Endothelial cell of umbilical vein (primary cell): Measurements from ENCODE around the gene CLDN5. TPM values are rescaled to one million over a fixed set of nuclear protein-coding genes. Genes with fewer than 3 reads are reported as not detected.
"Not testable (repeated sequence)": the region's sequence is repeated elsewhere in the genome, so short reads cannot be mapped to it uniquely, and the experiment has no call there.

Experiments
- BruUV-seq: library from RNA; stranded (reverse); fragments of 400-500 nt; replicated peaks from 2 replicates; lab custom pipeline; 2021; lab: Mats Ljungman, UMichigan
- CTCF ChIA-PET: fragments of 300-600, 350-600 bp; sonication (Branson Sonifier 250); formaldehyde crosslinking; loops from one replicate; lab custom pipeline; 2021; ENCODE audit warnings: antibody characterized with exemption, inconsistent platforms; lab: Charles Lee
- POLR2A ChIA-PET: fragments of 300-600, 350-600 bp; sonication (Branson Sonifier 250); formaldehyde crosslinking; loops from one replicate; lab custom pipeline; 2021; ENCODE audit warnings: antibody characterized with exemption, inconsistent platforms; lab: Charles Lee
- DNase-seq: peaks from one replicate; pipeline ENCODE4 v3.0.0-alpha.2; 2011; ENCODE audit warnings: low read depth, low spot score
- FAIRE-seq: peaks from 2 replicates; lab custom pipeline; 2011; peaks lifted over from hg19 to GRCh38; lab: Jason Lieb, UNC
- H2AFZ ChIP-seq: 2 replicates; pipeline ENCODE4 v1.6.0; 2012; ENCODE audit warnings: low read depth, low read length, control low read depth, inconsistent platforms
- H3K27ac ChIP-seq: 2 replicates; pipeline ENCODE4 v1.5.1; 2011; ENCODE audit warnings: low read depth, mild to moderate bottlenecking, control low read depth, low read length, moderate library complexity; ENCODE audit not compliant: insufficient read depth
- H3K27me3 ChIP-seq, 2 experiments: 2 replicates each; pipeline versions ENCODE4 v1.6.0 to v1.6.1; 2011; ENCODE audit warnings: low read length in 2 of 2, mixed read lengths in 1 of 2; ENCODE audit not compliant: control insufficient read depth in 2 of 2, insufficient read depth in 2 of 2
- H3K36me3 ChIP-seq, 2 experiments: 2 replicates in 1 of 2; 3 replicates in 1 of 2; pipeline ENCODE4 v1.5.1; 2011; ENCODE audit warnings: low read length in 2 of 2, mild to moderate bottlenecking in 1 of 2, moderate library complexity in 1 of 2; ENCODE audit not compliant: control insufficient read depth in 2 of 2, insufficient read depth in 2 of 2; ENCODE audit errors: extremely low read depth in 1 of 2
- H3K4me1 ChIP-seq: 3 replicates; pipeline ENCODE4 v1.5.1; 2011; ENCODE audit warnings: mild to moderate bottlenecking, low read length; ENCODE audit not compliant: control insufficient read depth, insufficient read depth; ENCODE audit errors: extremely low read depth
- H3K4me2 ChIP-seq: 2 replicates; pipeline ENCODE4 v1.6.1; 2011; ENCODE audit warnings: low read length, control low read depth, mixed read lengths; ENCODE audit not compliant: insufficient read depth
- H3K4me3 ChIP-seq, 3 experiments: fragments of 200-600 bp in 1 of 3; sonication (generic), shearing (Covaris generic) in 1 of 3; replicated peaks in 1 of 3; 2 replicates each; pipeline ENCODE4 v1.5.1; 2011 to 2016; ENCODE audit warnings: control low read depth in 3 of 3, low read length in 3 of 3, mild to moderate bottlenecking in 2 of 3, inconsistent platforms in 1 of 3, low read depth in 1 of 3, moderate library complexity in 1 of 3; ENCODE audit not compliant: insufficient read depth in 1 of 3
- H3K79me2 ChIP-seq: 2 replicates; pipeline ENCODE4 v1.6.0; 2012; ENCODE audit warnings: low read length, inconsistent platforms; ENCODE audit not compliant: control insufficient read depth, insufficient read depth
- H3K9ac ChIP-seq: replicated peaks from 2 replicates; pipeline ENCODE3; 2011; ENCODE audit warnings: low read length, control low read depth; ENCODE audit not compliant: insufficient read depth; ENCODE audit errors: extremely low read depth
- H3K9me1 ChIP-seq: replicated peaks from 3 replicates; pipeline ENCODE4 v1.6.0; 2011; ENCODE audit warnings: mild to moderate bottlenecking, low read length; ENCODE audit not compliant: control insufficient read depth, insufficient read depth; ENCODE audit errors: extremely low read depth
- H3K9me3 ChIP-seq: replicated peaks from 2 replicates; pipeline ENCODE4 v1.5.1; 2012; ENCODE audit warnings: low read length, inconsistent platforms; ENCODE audit not compliant: control insufficient read depth, insufficient read depth
- H4K20me1 ChIP-seq: replicated peaks from 2 replicates; pipeline ENCODE3; 2011; ENCODE audit warnings: mild to moderate bottlenecking, low read length; ENCODE audit not compliant: control insufficient read depth, insufficient read depth; ENCODE audit errors: extremely low read depth
- CTCF ChIP-seq, 2 donors: IDR thresholded peaks; 1 replicate in 1 of 2; 2 replicates in 1 of 2; pipeline ENCODE4 v1.5.1; 2011; ENCODE audit warnings: low read length in 2 of 2, mild to moderate bottlenecking in 2 of 2, moderate library complexity in 2 of 2, control low read depth in 1 of 2, inconsistent platforms in 1 of 2, low read depth in 1 of 2; ENCODE audit not compliant: insufficient read depth in 1 of 2; ENCODE audit errors: extremely low read depth in 1 of 2
- EZH2 ChIP-seq: IDR thresholded peaks from 2 replicates; pipeline ENCODE4 v1.6.1; 2012; ENCODE audit warnings: borderline replicate concordance, low read depth, mild to moderate bottlenecking, moderate library complexity, low read length, inconsistent platforms; ENCODE audit not compliant: severe bottlenecking
- FOS ChIP-seq: IDR thresholded peaks from 2 replicates; pipeline ENCODE4 v1.6.1; 2011; ENCODE audit warnings: mild to moderate bottlenecking, low read length, moderate library complexity, borderline replicate concordance; ENCODE audit not compliant: insufficient read depth
- dilution Hi-C: fragments of 300-500 bp; cut with MboI; formaldehyde crosslinking; loops from one replicate; pipeline ENCODE4 v1.15.0; 2019; ENCODE audit warnings: low sequenced_read_pairs; ENCODE audit not compliant: extremely low pct_ligation_motif_present
- intact Hi-C: fragments of 100-400 bp; cut with micrococcal nuclease; formaldehyde crosslinking; loops from one replicate; pipeline ENCODE4 v1.10.0; 2022
- polyA plus RNA-seq, 4 experiments: library from polyadenylated mRNA; depleted of rRNA in 3 of 4; stranded (reverse) in 3 of 4; unstranded in 1 of 4; fragments of >200 nt; gene quantifications; 2 replicates each; pipeline versions ENCODE4 v1.2.1 to v1.2.3, GENCODE V29; 2011 to 2012; ENCODE audit warnings: missing spikeins in 1 of 4
- total RNA-seq: library from RNA; stranded (reverse); gene quantifications from 2 replicates; pipeline ENCODE4 v1.2.3, GENCODE V29; 2021

Gene CLDN5
- total and polyA plus RNA-seq, 2 donors (not counting 3 experiments of a cell fraction or from before 2014, with no cell fraction given), result 198 to 252 TPM

- TF ChIP-seq CTCF (IDR thresholded peaks at IDR 0.05; ENCODE audit: extremely low read depth in 1 of 2, insufficient read depth in 1 of 2, low read depth in 1 of 2, low read length in 2 of 2), result no peak
- TF ChIP-seq FOS, result no peak
- no peak for TF ChIP-seq EZH2
- Histone ChIP-seq H3K27ac (no peak overlapping the region), H2AFZ (no peak overlapping the region), H3K4me3 (no peak overlapping the region), H4K20me1 (no peaks in the 10 kb centered on the region), H3K27me3 (no peaks in the 10 kb centered on the region), H3K9me1 (no peaks in the 10 kb centered on the region), H3K4me1 (no peaks in the 10 kb centered on the region), H3K4me2 (no peak overlapping the region), H3K9ac (no peak overlapping the region), H3K79me2 (no peaks in the 10 kb centered on the region), H3K36me3 (no peaks in the 10 kb centered on the region), H3K9me3 (no peaks in the 10 kb centered on the region)
- BruUV-seq, result no TSS peak
- DNase-seq (no peak), FAIRE-seq (no peak)
- dilution Hi-C loops (no loop called here), intact Hi-C loops (no loop called here)
- ChIA-PET CTCF (interaction anchor here (1.3 kb wide), 1 partner anchor 16 kb away, joined by 3 read pairs; no protein-coding TSS in a partner anchor), POLR2A (no interaction called here)
Measured at GRCh38 chr22:19548964-19549363, 24.8 kb upstream of the CLDN5 start.

- CTCF ChIA-PET, result not testable (repeated sequence)
Measured at GRCh38 chr22:19548427-19548826, 24.2 kb upstream of the CLDN5 start.

More at GRCh38 chr22:19548427-19548826, 24.2 kb upstream of the CLDN5 start:
- dilution Hi-C loops, H3K9me1 ChIP-seq, BruUV-seq, POLR2A ChIA-PET, H3K27me3 ChIP-seq, FAIRE-seq, H3K79me2 ChIP-seq, H3K4me3 ChIP-seq, H2AFZ ChIP-seq, H3K36me3 ChIP-seq, H4K20me1 ChIP-seq, H3K4me1 ChIP-seq, H3K4me2 ChIP-seq, H3K9ac ChIP-seq, DNase-seq, H3K27ac ChIP-seq, H3K9me3 ChIP-seq, intact Hi-C loops: not testable (repeated sequence)
